Measurements from ENCODE around the gene CFAP46. TPM values are rescaled to one million over a fixed set of nuclear protein-coding genes. Genes with fewer than 3 reads are reported as not detected.
A peak's percentile ranks its signal among the peaks of the same experiment; 100 is the strongest.
"Not testable (repeated sequence)": the region's sequence is repeated elsewhere in the genome, so short reads cannot be mapped to it uniquely, and the experiment has no call there.

CFAP46 gene
- total RNA-seq, 3 donors from 2014 or later (not counting 1 experiment from before 2014, with no cell fraction given), result 0.35 TPM; not detected in 2

DNA sequence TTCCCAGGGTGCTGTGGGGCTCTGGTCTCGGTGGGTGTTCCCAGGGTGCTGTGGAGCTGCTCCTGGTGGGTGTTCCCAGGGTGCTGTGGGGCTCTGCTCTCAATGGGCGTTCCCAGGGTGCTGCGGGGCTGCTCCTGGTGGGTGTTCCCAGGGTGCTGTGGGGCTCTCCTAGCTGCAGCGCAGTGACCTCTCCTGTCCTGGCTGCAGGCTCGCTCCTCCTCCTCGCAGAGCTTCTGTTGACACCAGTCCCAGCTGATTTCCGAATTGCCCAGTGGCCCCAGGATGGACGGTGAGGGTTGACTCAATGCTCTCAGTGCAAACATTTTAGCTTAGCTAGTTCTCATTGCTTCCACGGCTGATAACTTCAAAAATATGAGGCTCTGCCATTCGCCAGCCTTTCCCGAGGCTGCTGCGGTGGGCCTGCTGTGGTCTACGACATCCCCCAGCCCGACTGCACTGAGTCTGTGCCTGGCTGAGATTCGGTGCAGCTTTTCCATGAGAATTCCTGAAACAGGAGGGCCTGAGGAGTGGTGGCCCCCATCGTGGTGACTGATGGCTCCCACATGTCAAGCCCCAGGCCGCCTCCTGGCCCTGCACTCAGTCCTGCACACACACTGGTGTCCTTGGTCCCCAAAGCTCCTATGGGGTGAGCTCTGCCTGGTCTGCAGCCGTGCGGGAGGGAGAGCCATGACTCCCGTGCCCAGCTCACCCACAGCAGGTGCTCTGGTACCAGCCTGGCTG, 98.1 kb downstream of the CFAP46 start:
- H3K9me3 ChIP-seq (ENCODE audit: control insufficient read depth, insufficient read depth, low read length), result peaks cover 19% of the 10 kb centered on the region
- intact Hi-C loops (cut with micrococcal nuclease), result no loop called here
- H3K36me3 ChIP-seq (ENCODE audit: control insufficient read depth, insufficient read depth, low read length), result no peaks in the 10 kb centered on the region
- H3K27me3 Mint-ChIP-seq (ENCODE audit: low read depth in 2 of 2), result peaks cover 9 to 10% of the 10 kb centered on the region in 2 donors
- H3K27ac ChIP-seq (ENCODE audit: low read length), result no peak overlapping the region
- H3K4me3 ChIP-seq (ENCODE audit: low read length), result no peak overlapping the region
- H3K9me3 Mint-ChIP-seq, result peaks cover 6% of the 10 kb centered on the region in 2 donors
- TF ChIP-seq, protein P1, sequence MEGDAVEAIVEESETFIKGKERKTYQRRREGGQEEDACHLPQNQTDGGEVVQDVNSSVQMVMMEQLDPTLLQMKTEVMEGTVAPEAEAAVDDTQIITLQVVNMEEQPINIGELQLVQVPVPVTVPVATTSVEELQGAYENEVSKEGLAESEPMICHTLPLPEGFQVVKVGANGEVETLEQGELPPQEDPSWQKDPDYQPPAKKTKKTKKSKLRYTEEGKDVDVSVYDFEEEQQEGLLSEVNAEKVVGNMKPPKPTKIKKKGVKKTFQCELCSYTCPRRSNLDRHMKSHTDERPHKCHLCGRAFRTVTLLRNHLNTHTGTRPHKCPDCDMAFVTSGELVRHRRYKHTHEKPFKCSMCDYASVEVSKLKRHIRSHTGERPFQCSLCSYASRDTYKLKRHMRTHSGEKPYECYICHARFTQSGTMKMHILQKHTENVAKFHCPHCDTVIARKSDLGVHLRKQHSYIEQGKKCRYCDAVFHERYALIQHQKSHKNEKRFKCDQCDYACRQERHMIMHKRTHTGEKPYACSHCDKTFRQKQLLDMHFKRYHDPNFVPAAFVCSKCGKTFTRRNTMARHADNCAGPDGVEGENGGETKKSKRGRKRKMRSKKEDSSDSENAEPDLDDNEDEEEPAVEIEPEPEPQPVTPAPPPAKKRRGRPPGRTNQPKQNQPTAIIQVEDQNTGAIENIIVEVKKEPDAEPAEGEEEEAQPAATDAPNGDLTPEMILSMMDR (IDR thresholded peaks at IDR 0.05), result no peak
- H3K4me1 Mint-ChIP-seq, result peaks cover 15 to 16% of the 10 kb centered on the region in 2 donors
- peak in 1 of 2 donors; percentile 12 for DNase-seq
- no peak overlapping the region for H3K27ac Mint-ChIP-seq
- ATAC-seq, result no peak
- H3K4me1 ChIP-seq (ENCODE audit: control insufficient read depth, insufficient read depth, low read length), result peaks cover 22% of the 10 kb centered on the region
- no peak overlapping the region for H3K4me3 Mint-ChIP-seq
- H3K27me3 ChIP-seq (ENCODE audit: control insufficient read depth, insufficient read depth, low read length), result no peaks in the 10 kb centered on the region
- 93% methylated on average over 20 of the region's 20 CpGs for WGBS (ENCODE audit: insufficient coverage)
- peaks cover 10% of the 10 kb centered on the region for H3K36me3 Mint-ChIP-seq

DNA sequence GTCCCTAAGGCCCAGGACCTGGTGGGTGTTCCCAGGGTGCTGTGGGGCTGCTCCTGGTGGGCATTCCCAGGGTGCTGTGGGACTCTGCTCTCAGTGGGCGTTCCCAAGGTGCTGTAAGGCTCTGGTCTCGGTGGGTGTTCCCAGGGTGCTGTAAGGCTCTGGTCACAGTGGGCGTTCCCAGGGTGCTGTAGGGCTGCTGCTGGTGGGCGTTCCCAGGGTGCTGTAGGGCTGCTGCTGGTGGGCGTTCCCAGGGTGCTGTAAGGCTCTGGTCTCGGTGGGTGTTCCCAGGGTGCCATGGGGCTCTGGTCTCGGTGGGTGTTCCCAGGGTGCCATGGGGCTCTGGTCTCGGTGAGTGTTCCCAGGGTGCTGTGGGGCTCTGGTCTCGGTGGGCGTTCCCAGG, 99.1 kb downstream of the CFAP46 start:
- not testable (repeated sequence) for H3K27me3 Mint-ChIP-seq (ENCODE audit: low read depth in 2 of 2); DNase-seq

DNA sequence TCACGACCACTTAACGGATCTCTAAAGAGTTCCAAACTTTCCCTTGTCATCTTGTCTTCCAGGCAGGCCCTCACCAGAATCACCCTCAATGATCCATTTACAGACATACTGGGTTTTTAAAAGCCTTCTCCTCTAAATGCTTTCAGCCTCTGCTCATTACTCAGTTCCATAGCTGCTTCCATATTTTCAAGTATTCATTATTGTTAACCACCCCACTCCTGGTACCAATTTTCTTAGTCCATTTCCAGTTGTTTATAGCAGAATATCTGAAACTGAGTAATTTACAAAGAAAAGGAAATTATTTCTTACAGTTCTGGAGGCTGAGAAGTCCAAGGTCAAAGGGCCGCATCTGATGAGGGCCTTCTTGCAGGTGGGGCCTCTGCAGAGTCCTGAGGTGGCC, 100.0 kb downstream of the CFAP46 start:
- TF ChIP-seq, protein P1 (IDR thresholded peaks at IDR 0.05), result no peak

More for the DNA sequence above, 99.1 kb downstream of the CFAP46 start:
- H3K4me1 Mint-ChIP-seq; H3K9me3 Mint-ChIP-seq; ATAC-seq; H3K36me3 ChIP-seq (ENCODE audit: control insufficient read depth, insufficient read depth, low read length); H3K4me3 Mint-ChIP-seq; intact Hi-C loops (cut with micrococcal nuclease); H3K27ac Mint-ChIP-seq; H3K4me3 ChIP-seq (ENCODE audit: low read length); H3K36me3 Mint-ChIP-seq; H3K27me3 ChIP-seq (ENCODE audit: control insufficient read depth, insufficient read depth, low read length); H3K27ac ChIP-seq (ENCODE audit: low read length): not testable (repeated sequence)
- H3K4me1 ChIP-seq (ENCODE audit: control insufficient read depth, insufficient read depth, low read length), result peaks cover 13% of the 10 kb centered on the region
- WGBS (ENCODE audit: insufficient coverage), result 98% methylated on average over 10 of the region's 10 CpGs
- peaks cover 19% of the 10 kb centered on the region for H3K9me3 ChIP-seq (ENCODE audit: control insufficient read depth, insufficient read depth, low read length)

DNA sequence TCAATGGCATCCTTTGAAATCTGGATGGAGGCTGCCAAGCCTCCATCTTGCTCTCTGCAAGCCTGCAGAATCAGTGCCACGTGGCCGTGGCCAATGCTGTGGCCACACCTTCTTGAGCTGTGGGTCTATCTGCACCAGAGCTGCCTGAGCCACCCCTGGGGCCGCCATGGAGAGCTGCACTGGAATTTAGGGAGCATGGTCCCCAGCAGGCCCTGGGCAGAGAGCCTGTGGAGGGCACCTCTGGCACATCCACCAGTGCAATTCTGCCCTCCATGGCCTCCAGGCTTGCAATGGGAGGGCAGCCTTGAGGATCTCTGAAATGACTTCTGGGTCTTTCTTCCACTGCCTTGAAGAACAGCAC, 100.8 kb downstream of the CFAP46 start:
- no peaks in the 10 kb centered on the region for H3K36me3 ChIP-seq (ENCODE audit: control insufficient read depth, insufficient read depth, low read length)
- DNase-seq (no peak), ATAC-seq (no peak)
- Mint-ChIP-seq H3K9me3 (peaks cover 6% of the 10 kb centered on the region in 2 donors), H3K4me1 (peaks cover 0 to 4% of the 10 kb centered on the region in 2 donors), H3K4me3 (no peak overlapping the region), H3K27me3 (ENCODE audit: low read depth in 2 of 2) (peaks cover 9 to 10% of the 10 kb centered on the region in 2 donors), H3K27ac (no peak overlapping the region), H3K36me3 (peaks cover 10% of the 10 kb centered on the region)
- H3K4me1 ChIP-seq (ENCODE audit: control insufficient read depth, insufficient read depth, low read length), result peaks cover 6% of the 10 kb centered on the region
- peaks cover 19% of the 10 kb centered on the region for H3K9me3 ChIP-seq (ENCODE audit: control insufficient read depth, insufficient read depth, low read length)
- intact Hi-C loops (cut with micrococcal nuclease), result no loop called here
- WGBS (ENCODE audit: insufficient coverage), result 82% methylated on average over 3 of the region's 3 CpGs
- TF ChIP-seq, protein P1 (IDR thresholded peaks at IDR 0.05), result no peak
- no peak overlapping the region for H3K4me3 ChIP-seq (ENCODE audit: low read length)
- H3K27me3 ChIP-seq (ENCODE audit: control insufficient read depth, insufficient read depth, low read length), result no peaks in the 10 kb centered on the region
- H3K27ac ChIP-seq (ENCODE audit: low read length), result no peak overlapping the region

More for the DNA sequence above, 100.0 kb downstream of the CFAP46 start:
- WGBS (ENCODE audit: insufficient coverage), result 94% methylated on average over 3 of the region's 3 CpGs
- no peak overlapping the region for H3K4me3 Mint-ChIP-seq
- Histone ChIP-seq H3K4me1 (ENCODE audit: control insufficient read depth, insufficient read depth, low read length) (peaks cover 4% of the 10 kb centered on the region), H3K36me3 (ENCODE audit: control insufficient read depth, insufficient read depth, low read length) (no peaks in the 10 kb centered on the region), H3K4me3 (ENCODE audit: low read length) (no peak overlapping the region), H3K27me3 (ENCODE audit: control insufficient read depth, insufficient read depth, low read length) (no peaks in the 10 kb centered on the region), H3K9me3 (ENCODE audit: control insufficient read depth, insufficient read depth, low read length) (peaks cover 19% of the 10 kb centered on the region), H3K27ac (ENCODE audit: low read length) (no peak overlapping the region)
- H3K9me3 Mint-ChIP-seq, result peaks cover 6% of the 10 kb centered on the region in 2 donors
- H3K27me3 Mint-ChIP-seq (ENCODE audit: low read depth in 2 of 2), result peaks cover 9 to 10% of the 10 kb centered on the region in 2 donors
- no peak overlapping the region for H3K27ac Mint-ChIP-seq
- peaks cover 10% of the 10 kb centered on the region for H3K36me3 Mint-ChIP-seq
- intact Hi-C loops (cut with micrococcal nuclease), result no loop called here
- DNase-seq (no peak), ATAC-seq (no peak)
- H3K4me1 Mint-ChIP-seq, result no peaks in the 10 kb centered on the region

Data from natural killer cell (primary cell).